Pancreas (tissue), 10 donors: Measurements from ENCODE around the gene OSBPL10. TPM values are rescaled to one million over a fixed set of nuclear protein-coding genes. Genes with fewer than 3 reads are reported as not detected.
A peak's percentile ranks its signal among the peaks of the same experiment; 100 is the strongest.

Experiments used
- ATAC-seq, 4 donors: fragments of 200-7000 bp; cut with Tn5 transposase; one replicate each; pipeline versions ENCODE4 v1.8.0 to v1.9.1; 2020; ENCODE audit warnings: mild to moderate bottlenecking in 4 of 4, moderate library complexity in 4 of 4
- DNase-seq, 6 donors: peaks; one replicate each; pipeline ENCODE4 v3.0.0-alpha.2; 2020
- FAIRE-seq: peaks from 2 replicates; lab custom pipeline; 2012; peaks lifted over from hg19 to GRCh38; lab: Jason Lieb, UNC
- H3K27ac ChIP-seq, 4 donors: fragments of 200-600 bp; sonication (generic); 1 replicate in 3 of 4; 2 replicates in 1 of 4; pipeline versions ENCODE4 v1.5.0 to v1.8.0; 2020
- H3K27me3 ChIP-seq, 4 donors: fragments of 200-600 bp; one replicate each; pipeline ENCODE4 v1.8.0; 2021
- H3K36me3 ChIP-seq, 3 donors: fragments of 200-600 bp; sonication (generic) in 1 of 3; one replicate each; pipeline versions ENCODE4 v1.5.0 to v1.8.0; 2020 to 2021
- H3K4me1 ChIP-seq, 3 donors: fragments of 200-600 bp; one replicate each; pipeline ENCODE4 v1.8.0; 2021
- H3K4me3 ChIP-seq, 4 donors: fragments of 200-600 bp; sonication (generic) in 2 of 4; one replicate each; pipeline versions ENCODE4 v1.5.0 to v1.8.0; 2020 to 2021
- H3K9me3 ChIP-seq, 4 donors: fragments of 200-600 bp; one replicate each; pipeline ENCODE4 v1.8.0; 2021
- WGBS, 2 donors: extraction: QIAGEN DNeasy Blood & Tissue Kit; methylation state at CpG; one replicate each; pipeline ENCODE4 v1.1.7; 2013; 5-methylcytosine and 5-hydroxymethylcytosine counted together
- intact Hi-C, 3 donors: fragments of 100-400 bp; cut with DNase I; formaldehyde crosslinking; loops; one replicate each; pipeline versions ENCODE4 v1.11.1 to v1.14.2; 2022
- polyA plus RNA-seq, 2 donors: library from polyadenylated mRNA; stranded (reverse); fragments of 200-250 nt; gene quantifications; one replicate each; pipeline ENCODE4 v1.2.3, GENCODE V29; 2013
- total RNA-seq, 6 donors: library from RNA; stranded (reverse); fragmentation: NEBNext Ultra II Directional in 4 of 6; extraction: Animal tissue kit (Norgen Biotek cat#: 25700) in 4 of 6; gene quantifications; one replicate each; pipeline versions ENCODE4 v1.2.1 to v1.2.4, GENCODE V29; 2021 to 2023
- TF ChIP-seq, protein P1 (sequence below), 4 donors: fragments of 200-600 bp; sonication (generic) in 3 of 4; IDR thresholded peaks; one replicate each; pipeline versions ENCODE4 v1.5.0 to v1.8.0; 2021; ENCODE audit warnings: antibody characterized with exemption in 4 of 4
- donor health status: healthy with polysubstance abuse.
- donor health status: DM: no; HTN: no; CAD: no; lungs with moderate emphysema.
- donor health status: DM: no; HTN: no; CAD: no.
- donor health status: control.
- donor health status: control.
- donor health status: Bipolar disorder and iron deficiency.
- donor health status: DM: yes; HTN: yes; CAD: no.
- donor health status: DM: no; HTN: no; CAD: no.
- donor health status: DM: no; HTN: no; CAD: no.
- donor health status: DM: yes; HTN: yes; CAD: no.

The OSBPL10 gene
- total and polyA plus RNA-seq, 8 donors: 0.57 to 4.0 (median 2.2) TPM

DNA sequence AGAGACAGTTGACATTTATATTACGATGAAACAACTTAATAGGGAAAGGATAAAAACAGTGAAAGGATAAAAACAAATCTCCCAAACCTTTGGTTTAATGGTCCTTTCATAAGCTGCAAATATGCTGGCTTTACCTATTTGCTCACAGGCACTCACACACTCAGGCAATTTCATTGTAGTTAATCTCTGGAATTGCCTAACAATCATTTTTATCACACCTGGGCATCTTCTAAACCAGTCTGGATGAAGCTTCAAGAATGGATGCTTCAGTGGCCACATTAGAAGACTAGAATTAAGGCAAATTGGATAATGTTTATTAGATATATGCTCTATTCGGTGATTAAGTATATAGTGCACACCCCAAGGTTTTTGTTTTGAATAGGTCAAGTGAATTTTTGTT lies 13.5 kb downstream of the OSBPL10 start:
- no peak overlapping the region for H3K4me3 ChIP-seq
- DNase-seq (no peak), FAIRE-seq (no peak), ATAC-seq (peak in 1 of 4 donors; percentile 15)
- intact Hi-C loops: no loop called here
- no peaks in the 10 kb centered on the region for H3K9me3 ChIP-seq
- no peak overlapping the region for H3K27ac ChIP-seq
- no peaks in the 10 kb centered on the region for H3K4me1 ChIP-seq
- no peaks in the 10 kb centered on the region for H3K27me3 ChIP-seq
- TF ChIP-seq, protein P1, sequence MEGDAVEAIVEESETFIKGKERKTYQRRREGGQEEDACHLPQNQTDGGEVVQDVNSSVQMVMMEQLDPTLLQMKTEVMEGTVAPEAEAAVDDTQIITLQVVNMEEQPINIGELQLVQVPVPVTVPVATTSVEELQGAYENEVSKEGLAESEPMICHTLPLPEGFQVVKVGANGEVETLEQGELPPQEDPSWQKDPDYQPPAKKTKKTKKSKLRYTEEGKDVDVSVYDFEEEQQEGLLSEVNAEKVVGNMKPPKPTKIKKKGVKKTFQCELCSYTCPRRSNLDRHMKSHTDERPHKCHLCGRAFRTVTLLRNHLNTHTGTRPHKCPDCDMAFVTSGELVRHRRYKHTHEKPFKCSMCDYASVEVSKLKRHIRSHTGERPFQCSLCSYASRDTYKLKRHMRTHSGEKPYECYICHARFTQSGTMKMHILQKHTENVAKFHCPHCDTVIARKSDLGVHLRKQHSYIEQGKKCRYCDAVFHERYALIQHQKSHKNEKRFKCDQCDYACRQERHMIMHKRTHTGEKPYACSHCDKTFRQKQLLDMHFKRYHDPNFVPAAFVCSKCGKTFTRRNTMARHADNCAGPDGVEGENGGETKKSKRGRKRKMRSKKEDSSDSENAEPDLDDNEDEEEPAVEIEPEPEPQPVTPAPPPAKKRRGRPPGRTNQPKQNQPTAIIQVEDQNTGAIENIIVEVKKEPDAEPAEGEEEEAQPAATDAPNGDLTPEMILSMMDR (IDR thresholded peaks at IDR 0.05): no peak
- H3K36me3 ChIP-seq: no peaks in the 10 kb centered on the region
- WGBS, 2 donors: 80 to 89% methylated on average over 2 of the region's 2 CpGs

DNA sequence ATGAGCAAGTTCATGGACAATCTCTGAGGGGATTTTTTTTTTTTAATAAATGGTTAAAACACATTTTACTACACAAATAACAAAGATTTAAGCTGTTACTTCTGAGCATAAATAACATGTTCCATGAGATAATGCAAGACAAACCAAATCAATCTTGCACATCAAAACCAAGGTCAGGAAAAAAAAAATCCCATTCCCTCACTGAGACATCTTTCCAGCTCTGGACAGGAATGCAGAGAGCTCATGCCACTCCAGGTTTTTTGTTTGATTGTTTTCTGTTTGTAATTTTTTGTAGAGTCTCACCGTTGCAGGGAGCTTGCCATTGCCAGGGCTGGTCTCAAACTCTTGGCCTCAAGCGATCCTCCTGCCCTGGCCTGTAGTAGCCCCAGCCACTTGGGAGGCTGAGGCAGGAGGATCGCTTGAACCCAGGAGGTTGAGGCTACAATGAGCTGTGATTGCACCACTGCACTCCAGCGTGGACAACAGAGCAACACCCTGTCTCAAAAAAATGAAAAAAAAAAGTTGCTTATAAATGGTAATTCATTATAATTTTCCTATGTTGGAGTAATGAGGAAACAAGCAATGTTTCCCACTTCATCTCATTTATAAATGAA lies 14.0 kb downstream of the OSBPL10 start:
- DNase-seq (no peak), FAIRE-seq (no peak), ATAC-seq (no peak)
- TF ChIP-seq, protein P1 (IDR thresholded peaks at IDR 0.05): no peak
- Histone ChIP-seq H3K36me3 (no peaks in the 10 kb centered on the region), H3K27me3 (no peaks in the 10 kb centered on the region), H3K27ac (no peak overlapping the region), H3K9me3 (no peaks in the 10 kb centered on the region), H3K4me1 (no peaks in the 10 kb centered on the region), H3K4me3 (no peak overlapping the region)
- 81 to 83% methylated on average over 4 of the region's 4 CpGs for WGBS, 2 donors
- intact Hi-C loops: no loop called here

DNA sequence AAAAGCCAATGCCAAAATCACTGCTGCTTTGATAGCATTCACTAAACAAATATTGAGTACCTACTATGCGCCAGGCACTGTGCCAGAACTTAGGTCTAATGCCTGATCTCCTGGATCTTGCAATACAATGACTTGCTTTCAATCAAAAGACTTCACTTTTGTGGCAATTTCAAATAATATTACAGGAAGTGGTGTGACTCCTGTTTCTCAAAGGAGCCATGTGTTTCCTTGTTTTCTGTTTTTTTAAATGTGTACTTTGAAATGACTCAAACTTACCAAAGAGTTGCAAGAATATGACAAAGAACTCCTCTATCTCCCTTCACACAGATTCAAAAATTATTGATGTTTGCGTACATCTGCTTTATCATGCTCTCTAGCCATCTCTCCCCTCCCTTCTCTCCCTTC lies 18.3 kb downstream of the OSBPL10 start:
- H3K36me3 ChIP-seq: no peaks in the 10 kb centered on the region
- H3K4me3 ChIP-seq: no peak overlapping the region
- no peak overlapping the region for H3K27ac ChIP-seq
- 61 to 62% methylated on average over 2 of the region's 2 CpGs for WGBS, 2 donors
- intact Hi-C loops: no loop called here
- TF ChIP-seq, protein P1 (IDR thresholded peaks at IDR 0.05): no peak
- DNase-seq: no peak
- H3K4me1 ChIP-seq: no peaks in the 10 kb centered on the region
- FAIRE-seq: no peak
- no peaks in the 10 kb centered on the region for H3K27me3 ChIP-seq
- no peak for ATAC-seq
- no peaks in the 10 kb centered on the region for H3K9me3 ChIP-seq

DNA sequence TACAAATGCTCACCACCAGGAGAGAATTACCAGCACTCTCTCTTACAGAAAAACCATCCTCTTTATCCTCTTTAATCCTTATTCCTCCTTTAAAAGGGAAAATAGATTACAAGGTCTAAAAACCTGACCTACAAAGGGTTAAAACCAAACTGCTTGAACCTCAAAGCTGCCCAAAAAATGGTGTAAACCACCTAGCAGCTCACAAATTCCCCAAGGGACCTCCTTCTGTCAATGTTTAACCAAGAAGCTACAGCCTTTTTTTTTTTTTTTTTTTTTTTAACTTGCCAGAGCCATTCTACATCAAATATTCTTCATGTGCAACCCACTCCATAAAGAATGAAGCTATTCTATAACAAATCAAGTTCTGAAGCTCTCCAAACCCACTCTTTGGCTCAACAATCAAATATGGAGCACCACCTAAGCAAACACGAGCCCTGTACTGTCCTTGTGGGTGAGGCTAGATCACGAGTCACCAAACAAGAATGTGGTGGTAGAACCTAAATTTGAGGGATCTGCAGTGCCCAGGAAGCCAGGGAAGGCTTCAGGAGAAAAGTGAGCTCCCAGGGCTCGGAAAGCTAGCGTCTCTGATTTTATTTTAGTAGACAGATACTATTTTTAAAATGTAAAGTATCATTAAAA lies 20.1 kb downstream of the OSBPL10 start:
- WGBS, 2 donors: 52 to 54% methylated on average over 4 of the region's 4 CpGs
- DNase-seq: no peak
- Histone ChIP-seq H3K27me3 (no peaks in the 10 kb centered on the region), H3K36me3 (no peaks in the 10 kb centered on the region), H3K4me3 (no peak overlapping the region), H3K9me3 (no peaks in the 10 kb centered on the region), H3K4me1 (no peaks in the 10 kb centered on the region), H3K27ac (no peak overlapping the region)
- intact Hi-C loops: no loop called here
- peak in 2 of 4 donors; percentile 21 to 25 for ATAC-seq
- no peak for FAIRE-seq
- TF ChIP-seq, protein P1 (IDR thresholded peaks at IDR 0.05): no peak
